HAP-1 (cell line): Measurements from ENCODE around the gene CST8.

Source experiments
- DNase-seq, 2 experiments: peaks; one replicate each; pipeline ENCODE4 v3.0.0-alpha.2; 2016 to 2020; ENCODE audit warnings: low spot score in 2 of 2
- H3K27me3 ChIP-seq: fragments of 250-450 bp; sonication (Bioruptor Pico); 2 replicates; pipeline ENCODE4 v1.5.1; 2020; ENCODE audit warnings: low read depth, mild to moderate bottlenecking, moderate library complexity
- H3K36me3 ChIP-seq: fragments of 250-450 bp; sonication (Bioruptor Pico); replicated peaks from 2 replicates; pipeline ENCODE4 v1.5.1; 2020; ENCODE audit warnings: mild to moderate bottlenecking
- H3K4me1 ChIP-seq: fragments of 250-450 bp; sonication (Bioruptor Pico); 2 replicates; pipeline ENCODE4 v1.5.1; 2020; ENCODE audit warnings: mild to moderate bottlenecking
- H3K4me3 ChIP-seq: fragments of 250-450 bp; sonication (Bioruptor Pico); 2 replicates; pipeline ENCODE4 v1.5.1; 2020; ENCODE audit warnings: mild to moderate bottlenecking, moderate library complexity
- H3K9me3 ChIP-seq: fragments of 250-450 bp; sonication (Bioruptor Pico); 2 replicates; pipeline ENCODE4 v1.5.1; 2020; ENCODE audit warnings: mild to moderate bottlenecking, moderate library complexity
- in situ Hi-C: fragments of 300-500 bp; cut with MboI; formaldehyde crosslinking; loops from 3 replicates; pipeline ENCODE4 v1.14.3; 2020; ENCODE audit warnings: low sequenced_read_pairs, inconsistent platforms, mixed read lengths

CST8 gene

DNA sequence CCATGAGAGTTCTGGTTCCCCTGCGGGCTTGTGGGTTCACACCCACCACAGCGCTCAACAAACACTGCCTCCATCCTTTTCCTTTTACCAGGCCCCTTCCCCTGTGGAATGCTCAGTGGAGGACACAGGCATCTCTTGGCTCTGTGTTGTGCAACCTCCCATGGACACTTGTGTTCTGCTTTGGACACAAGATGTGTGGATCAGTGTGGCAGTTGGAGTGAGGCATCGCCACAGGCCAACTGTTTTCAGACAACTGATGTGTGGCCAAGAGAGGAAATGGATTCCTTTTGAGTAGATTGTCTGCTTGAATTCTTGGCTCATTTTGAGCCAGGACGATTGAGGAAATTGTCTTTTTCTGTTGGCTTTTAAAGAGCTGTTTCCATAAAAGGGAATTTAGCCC lies 26.8 kb downstream of the CST8 start:
- in situ Hi-C loops, result no loop called here

GRCh38 chr20:23519556-23519955 lies 28.6 kb downstream of the CST8 start:
- Histone ChIP-seq H3K4me3 (no peak overlapping the region), H3K4me1 (peaks cover 10% of the 10 kb centered on the region), H3K27me3 (no peaks in the 10 kb centered on the region), H3K36me3 (no peaks in the 10 kb centered on the region), H3K9me3 (no peaks in the 10 kb centered on the region; the same call in none of the 2 replicates)
- DNase-seq, result no peak
- in situ Hi-C loops, result no loop called here

More for the DNA sequence above, 26.8 kb downstream of the CST8 start:
- no peak overlapping the region for H3K4me3 ChIP-seq
- peaks cover 8% of the 10 kb centered on the region for H3K9me3 ChIP-seq
- no peaks in the 10 kb centered on the region for H3K36me3 ChIP-seq
- no peak for DNase-seq
- H3K27me3 ChIP-seq, result no peaks in the 10 kb centered on the region
- H3K4me1 ChIP-seq, result peaks cover 10% of the 10 kb centered on the region

GRCh38 chr20:23520185-23520584 lies 29.3 kb downstream of the CST8 start:
- in situ Hi-C loops, result no loop called here

GRCh38 chr20:23524146-23524545 lies 33.2 kb downstream of the CST8 start:
- Histone ChIP-seq H3K4me1 (no peaks in the 10 kb centered on the region), H3K27me3 (no peaks in the 10 kb centered on the region), H3K36me3 (no peaks in the 10 kb centered on the region), H3K4me3 (no peak overlapping the region), H3K9me3 (no peaks in the 10 kb centered on the region)
- no peak for DNase-seq
- in situ Hi-C loops, result no loop called here

More at GRCh38 chr20:23520185-23520584, 29.3 kb downstream of the CST8 start:
- Histone ChIP-seq H3K27me3 (no peaks in the 10 kb centered on the region), H3K36me3 (no peaks in the 10 kb centered on the region), H3K4me3 (no peak overlapping the region), H3K9me3 (no peaks in the 10 kb centered on the region), H3K4me1 (peaks cover 4% of the 10 kb centered on the region)
- no peak for DNase-seq

GRCh38 chr20:23526850-23527249 lies 35.9 kb downstream of the CST8 start:
- Histone ChIP-seq H3K4me1 (no peaks in the 10 kb centered on the region), H3K9me3 (no peaks in the 10 kb centered on the region), H3K4me3 (no peak overlapping the region), H3K27me3 (no peaks in the 10 kb centered on the region), H3K36me3 (no peaks in the 10 kb centered on the region)
- in situ Hi-C loops, result no loop called here
- DNase-seq, result no peak

DNA sequence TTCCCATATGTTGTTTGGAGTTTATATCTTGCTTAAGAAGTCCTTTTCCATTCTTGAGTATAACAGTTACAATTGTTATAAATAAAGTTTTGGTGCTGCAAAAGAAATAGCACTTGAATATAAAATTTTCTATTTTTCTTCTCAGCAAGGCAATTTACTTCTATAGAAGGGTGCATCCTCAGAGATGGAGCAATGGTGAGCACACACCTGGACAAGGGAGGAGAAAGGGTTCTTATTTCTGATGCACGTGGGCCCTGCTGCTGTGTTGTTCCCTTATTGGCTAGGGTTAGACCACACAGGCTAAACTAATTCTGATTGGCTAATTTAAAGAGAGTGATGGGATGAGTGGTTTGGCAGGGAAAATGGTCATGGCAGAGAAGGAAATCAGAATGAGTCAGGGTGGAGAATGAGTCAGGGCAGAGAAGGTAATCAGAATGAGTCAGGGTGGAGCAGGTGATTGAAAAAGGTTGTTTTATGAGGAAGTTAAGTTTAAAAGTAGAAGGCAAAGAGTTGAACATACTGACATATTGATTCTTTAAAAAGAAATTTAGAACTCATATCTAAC lies 38.0 kb downstream of the CST8 start:
- Histone ChIP-seq H3K9me3 (no peaks in the 10 kb centered on the region), H3K4me1 (no peaks in the 10 kb centered on the region; the same call in 1 of the 2 replicates), H3K27me3 (no peaks in the 10 kb centered on the region), H3K36me3 (no peaks in the 10 kb centered on the region), H3K4me3 (no peak overlapping the region)
- in situ Hi-C loops, result no loop called here
- no peak for DNase-seq

- no peaks in the 10 kb centered on the region for H3K27me3 ChIP-seq
- H3K4me1 ChIP-seq, result no peaks in the 10 kb centered on the region; the same call in 1 of the 2 replicates
- no peaks in the 10 kb centered on the region for H3K9me3 ChIP-seq
- no peak overlapping the region for H3K4me3 ChIP-seq
- DNase-seq, result no peak
- H3K36me3 ChIP-seq, result no peaks in the 10 kb centered on the region
- in situ Hi-C loops, result no loop called here
Observed at GRCh38 chr20:23530937-23531567, 40.1 kb downstream of the CST8 start.

DNA sequence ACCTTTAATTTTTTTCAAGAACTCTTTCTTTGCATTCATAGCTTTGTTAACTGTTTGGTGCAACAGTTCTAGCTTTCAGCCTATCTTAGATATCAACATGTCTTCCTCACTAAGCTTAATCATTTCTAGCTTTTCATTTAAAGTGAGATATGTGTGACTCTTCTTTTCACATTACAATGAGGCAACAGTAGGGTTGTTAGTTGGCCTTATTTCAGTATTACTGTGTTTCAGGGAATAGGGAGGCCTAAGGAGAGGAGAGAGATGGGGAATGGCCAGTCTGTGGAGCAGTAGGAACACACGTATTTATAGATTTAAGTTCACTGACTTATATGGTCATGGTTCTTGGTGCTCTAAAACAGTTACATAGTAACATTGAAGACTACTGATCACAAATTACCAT lies 41.6 kb downstream of the CST8 start:
- Histone ChIP-seq H3K4me3 (no peak overlapping the region), H3K36me3 (no peaks in the 10 kb centered on the region), H3K9me3 (no peaks in the 10 kb centered on the region), H3K4me1 (no peaks in the 10 kb centered on the region; the same call in 1 of the 2 replicates), H3K27me3 (no peaks in the 10 kb centered on the region)
- in situ Hi-C loops, result no loop called here
- DNase-seq, result no peak

DNA sequence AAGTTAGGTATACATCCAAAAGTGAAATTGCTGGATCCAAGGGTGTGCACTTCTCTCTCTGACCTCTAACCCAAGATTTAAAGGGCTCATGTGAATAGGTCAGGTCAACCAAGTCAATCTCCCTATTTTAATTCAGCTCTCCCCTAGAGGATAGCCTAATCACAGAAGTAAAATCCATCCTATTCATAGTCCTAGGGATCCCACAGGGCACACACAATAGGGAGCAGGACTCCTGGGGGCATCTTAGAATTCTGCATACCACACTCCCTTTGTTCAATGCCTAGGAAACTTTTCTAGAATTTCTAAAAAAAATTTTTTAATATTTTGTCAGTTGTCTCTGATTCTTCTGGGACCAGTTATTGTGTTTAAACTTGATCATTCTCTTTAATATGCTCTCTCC lies 42.2 kb downstream of the CST8 start:
- H3K36me3 ChIP-seq, result no peaks in the 10 kb centered on the region
- H3K4me3 ChIP-seq, result no peak overlapping the region
- H3K27me3 ChIP-seq, result no peaks in the 10 kb centered on the region
- in situ Hi-C loops, result no loop called here
- no peaks in the 10 kb centered on the region; the same call in 1 of the 2 replicates for H3K4me1 ChIP-seq
- no peaks in the 10 kb centered on the region for H3K9me3 ChIP-seq
- peak; percentile 17 for DNase-seq

- H3K36me3 ChIP-seq, result no peaks in the 10 kb centered on the region
- in situ Hi-C loops, result no loop called here
- H3K9me3 ChIP-seq, result no peaks in the 10 kb centered on the region
- no peak overlapping the region for H3K4me3 ChIP-seq
- DNase-seq, result no peak
- H3K4me1 ChIP-seq, result no peaks in the 10 kb centered on the region; the same call in 1 of the 2 replicates
- no peaks in the 10 kb centered on the region for H3K27me3 ChIP-seq
Observed at GRCh38 chr20:23534801-23535593, 44.1 kb downstream of the CST8 start.

DNA sequence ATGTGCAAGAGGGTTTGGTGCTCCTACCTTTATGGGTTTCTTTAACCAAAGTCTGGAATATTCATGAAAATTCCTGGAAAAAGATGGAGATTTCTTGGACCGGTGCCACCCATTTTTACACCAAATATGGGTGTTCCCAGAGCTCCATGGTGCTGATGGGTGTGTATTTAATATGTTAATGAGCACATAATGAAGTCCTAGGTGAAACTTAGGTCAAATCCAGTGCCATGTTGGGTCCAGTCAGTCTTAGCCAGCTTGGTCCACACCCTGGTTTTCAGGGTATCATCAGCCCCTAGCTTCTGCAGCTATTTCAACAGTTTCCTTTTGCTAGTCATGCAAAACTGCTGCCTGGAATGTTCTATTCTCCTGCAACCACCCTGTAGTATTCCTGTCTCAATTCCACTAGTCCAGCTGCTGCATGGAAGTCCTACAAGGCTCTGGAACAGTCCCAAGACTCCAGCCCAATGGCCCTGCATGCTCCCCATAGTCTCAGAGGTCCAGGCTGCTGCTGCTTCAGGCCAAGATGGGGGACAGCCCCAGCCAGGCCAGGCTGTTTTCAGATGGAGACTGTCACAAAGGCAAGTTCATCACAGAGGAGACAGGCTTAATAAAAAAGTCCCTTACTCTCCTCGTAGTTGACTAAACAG lies 45.5 kb downstream of the CST8 start:
- Histone ChIP-seq H3K27me3 (no peaks in the 10 kb centered on the region), H3K9me3 (no peaks in the 10 kb centered on the region), H3K4me1 (no peaks in the 10 kb centered on the region; the same call in 1 of the 2 replicates), H3K36me3 (no peaks in the 10 kb centered on the region), H3K4me3 (no peak overlapping the region)
- DNase-seq, result no peak
- in situ Hi-C loops, result no loop called here

- DNase-seq, result no peak
- in situ Hi-C loops, result no loop called here
- no peaks in the 10 kb centered on the region for H3K36me3 ChIP-seq
- no peak overlapping the region for H3K4me3 ChIP-seq
- no peaks in the 10 kb centered on the region; the same call in 1 of the 2 replicates for H3K4me1 ChIP-seq
- H3K9me3 ChIP-seq, result no peaks in the 10 kb centered on the region
- no peaks in the 10 kb centered on the region for H3K27me3 ChIP-seq
Observed at GRCh38 chr20:23537030-23537429, 46.1 kb downstream of the CST8 start.

DNA sequence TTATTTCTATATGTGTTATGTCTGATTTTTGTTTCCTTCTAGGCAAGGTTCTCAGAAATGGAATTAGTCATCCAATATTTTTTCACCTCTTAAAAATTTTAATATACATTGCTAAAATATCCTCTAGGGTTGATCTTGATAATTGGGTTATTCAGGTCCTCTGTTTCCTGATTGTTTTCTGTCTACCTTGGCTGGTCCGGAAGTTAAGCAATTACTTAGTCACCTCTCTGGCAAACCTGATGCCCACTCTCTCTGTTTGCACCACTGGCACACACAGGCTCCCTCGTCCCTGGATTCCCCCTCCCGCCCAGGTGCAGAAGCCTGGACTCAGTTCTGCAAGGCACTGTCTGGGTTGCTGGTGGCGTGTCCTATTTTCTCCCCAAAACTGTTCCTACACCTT lies 49.7 kb downstream of the CST8 start:
- DNase-seq, result no peak
- Histone ChIP-seq H3K4me3 (no peak overlapping the region), H3K27me3 (no peaks in the 10 kb centered on the region), H3K36me3 (no peaks in the 10 kb centered on the region), H3K9me3 (no peaks in the 10 kb centered on the region), H3K4me1 (no peaks in the 10 kb centered on the region)
- in situ Hi-C loops, result no loop called here

DNA sequence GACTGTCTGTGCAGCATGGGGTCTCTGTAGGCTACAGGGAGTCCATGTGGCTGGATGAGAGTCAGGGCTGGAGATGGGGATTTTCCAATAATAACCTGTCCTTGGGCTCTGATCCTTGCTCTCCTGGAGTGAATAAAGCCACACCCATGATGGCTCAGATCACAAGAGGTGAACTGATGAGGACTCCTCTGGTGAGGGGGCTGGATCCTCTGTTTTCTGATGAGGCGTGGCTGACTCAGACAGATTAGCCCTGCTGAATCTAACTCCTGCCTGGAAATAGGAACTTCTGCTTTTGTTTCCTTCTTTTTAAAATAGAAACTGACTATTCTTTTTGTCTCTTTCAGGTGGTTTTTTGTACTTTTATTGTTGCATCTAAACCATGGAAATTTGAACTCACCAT lies 50.4 kb downstream of the CST8 start:
- Histone ChIP-seq H3K9me3 (no peaks in the 10 kb centered on the region), H3K36me3 (no peaks in the 10 kb centered on the region), H3K4me1 (no peaks in the 10 kb centered on the region), H3K4me3 (no peak overlapping the region), H3K27me3 (no peaks in the 10 kb centered on the region)
- in situ Hi-C loops, result no loop called here
- peak in 1 of 2 experiments; percentile 29 for DNase-seq
